Measurements from ENCODE around the gene AGFG2. TPM values are rescaled to one million over a fixed set of nuclear protein-coding genes. Genes with fewer than 3 reads are reported as not detected.
"Not testable (repeated sequence)": the region's sequence is repeated elsewhere in the genome, so short reads cannot be mapped to it uniquely, and the experiment has no call there.

AGFG2 gene
- total RNA-seq, 1 experiment from 2014 or later, result 30.4 TPM

GRCh38 chr7:100532165-100533022 lies 6.6 kb upstream of the AGFG2 start:
- no peak overlapping the region for H2AFZ ChIP-seq
- DNase-seq, result no peak
- no peaks in the 10 kb centered on the region for H3K9me3 ChIP-seq (ENCODE audit: insufficient read depth, low read depth)
- H3K27me3 ChIP-seq (ENCODE audit: insufficient read depth, low read depth), result no peaks in the 10 kb centered on the region
- H3F3A ChIP-seq (ENCODE audit: insufficient read depth, low read depth), result peaks cover 6% of the 10 kb centered on the region; the same call in 1 of the 2 replicates
- no peaks in the 10 kb centered on the region for H4K20me1 ChIP-seq (ENCODE audit: insufficient read depth)
- TF ChIP-seq EZH2 (IDR thresholded peaks at IDR 0.05; ENCODE audit: low read depth), result no peak
- no peak for TF ChIP-seq CTCF (conservative IDR thresholded peaks at IDR 0.05)
- CTCF ChIA-PET, result no interaction called here
- POLR2A ChIA-PET (ENCODE audit: unreplicated experiment), result no interaction called here
- BruUV-seq (replicated peaks), result no TSS peak
- H3K79me2 ChIP-seq (ENCODE audit: low read depth), result no peaks in the 10 kb centered on the region
- H3K4me3 ChIP-seq, result no peak overlapping the region
- no peak overlapping the region for H3K4me2 ChIP-seq
- no peak overlapping the region for H3K27ac ChIP-seq
- intact Hi-C loops (cut with micrococcal nuclease; ENCODE audit: unreplicated experiment), result no loop called here
- no peaks in the 10 kb centered on the region for H3K36me3 ChIP-seq (ENCODE audit: low read depth)
- H3K4me1 ChIP-seq (replicated peaks; ENCODE audit: insufficient read depth), result no peaks in the 10 kb centered on the region
- H3K9me2 ChIP-seq (ENCODE audit: insufficient read depth), result no peaks in the 10 kb centered on the region

- H3K4me2 ChIP-seq; H3F3A ChIP-seq (ENCODE audit: insufficient read depth, low read depth); H3K36me3 ChIP-seq (ENCODE audit: low read depth); BruUV-seq (replicated peaks); H3K27me3 ChIP-seq (ENCODE audit: insufficient read depth, low read depth); CTCF ChIA-PET; H3K27ac ChIP-seq; intact Hi-C loops (cut with micrococcal nuclease; ENCODE audit: unreplicated experiment); DNase-seq; H3K9me2 ChIP-seq (ENCODE audit: insufficient read depth); H3K9me3 ChIP-seq (ENCODE audit: insufficient read depth, low read depth); H3K4me3 ChIP-seq; H2AFZ ChIP-seq; H4K20me1 ChIP-seq (ENCODE audit: insufficient read depth): not testable (repeated sequence)
- Histone ChIP-seq H3K4me1 (replicated peaks; ENCODE audit: insufficient read depth) (peaks cover 16% of the 10 kb centered on the region), H3K79me2 (ENCODE audit: low read depth) (peaks cover 14% of the 10 kb centered on the region)
- POLR2A ChIA-PET (ENCODE audit: unreplicated experiment), result interaction anchor here (0.7 kb wide), 1 partner anchor 1262 kb away, joined by 13 read pairs; no protein-coding TSS in a partner anchor
Observed at GRCh38 chr7:100535982-100536381, 3.0 kb upstream of the AGFG2 start.

GRCh38 chr7:100536695-100537094 lies 2.3 kb upstream of the AGFG2 start:
- POLR2A ChIA-PET (ENCODE audit: unreplicated experiment); H3K27me3 ChIP-seq (ENCODE audit: insufficient read depth, low read depth); H3K9me3 ChIP-seq (ENCODE audit: insufficient read depth, low read depth); H3F3A ChIP-seq (ENCODE audit: insufficient read depth, low read depth); H3K36me3 ChIP-seq (ENCODE audit: low read depth); H4K20me1 ChIP-seq (ENCODE audit: insufficient read depth); H3K4me3 ChIP-seq; intact Hi-C loops (cut with micrococcal nuclease; ENCODE audit: unreplicated experiment); DNase-seq; H2AFZ ChIP-seq; CTCF ChIA-PET; H3K9me2 ChIP-seq (ENCODE audit: insufficient read depth); BruUV-seq (replicated peaks); H3K4me2 ChIP-seq; H3K27ac ChIP-seq: not testable (repeated sequence)
- Histone ChIP-seq H3K4me1 (replicated peaks; ENCODE audit: insufficient read depth) (peaks cover 23% of the 10 kb centered on the region), H3K79me2 (ENCODE audit: low read depth) (peaks cover 21% of the 10 kb centered on the region)

- Histone ChIP-seq H3F3A (ENCODE audit: insufficient read depth, low read depth) (peaks cover 19% of the 10 kb centered on the region), H3K36me3 (ENCODE audit: low read depth) (no peaks in the 10 kb centered on the region), H3K79me2 (ENCODE audit: low read depth) (peaks cover 37% of the 10 kb centered on the region), H3K4me3 (peak overlapping the region; percentile 56), H3K4me1 (replicated peaks; ENCODE audit: insufficient read depth) (peaks cover 39% of the 10 kb centered on the region), H3K9me2 (ENCODE audit: insufficient read depth) (no peaks in the 10 kb centered on the region), H4K20me1 (ENCODE audit: insufficient read depth) (no peaks in the 10 kb centered on the region), H3K4me2 (peak overlapping the region; percentile 96), H2AFZ (peak overlapping the region; percentile 79), H3K9me3 (ENCODE audit: insufficient read depth, low read depth) (no peaks in the 10 kb centered on the region), H3K27ac (peak overlapping the region; percentile 42), H3K27me3 (ENCODE audit: insufficient read depth, low read depth) (no peaks in the 10 kb centered on the region)
- POLR2A ChIA-PET (ENCODE audit: unreplicated experiment), result interaction anchor here (0.5 to 0.7 kb wide), 4 partner anchors 46 to 1034 kb away, joined by 3 to 6 read pairs (median 4); partner anchors contain the start of gene ZKSCAN5
- TSS peak; percentile 59 for BruUV-seq (replicated peaks)
- TF ChIP-seq CTCF (conservative IDR thresholded peaks at IDR 0.05) (no peak), EZH2 (IDR thresholded peaks at IDR 0.05; ENCODE audit: low read depth) (no peak)
- CTCF ChIA-PET, result interaction anchor here (1.1 kb wide), 1 partner anchor 22 kb away, joined by 3 read pairs; no protein-coding TSS in a partner anchor
- DNase-seq, result no peak
- intact Hi-C loops (cut with micrococcal nuclease; ENCODE audit: unreplicated experiment), result loop anchor here (2.0 kb wide), 1 partner anchor 44 kb away; no protein-coding TSS in a partner anchor
Observed at GRCh38 chr7:100538348-100538653, 702 bp upstream of the AGFG2 start.
